ENCODE data around the gene CENPN. TPM values are rescaled to one million over a fixed set of nuclear protein-coding genes. Genes with fewer than 3 reads are reported as not detected.

CENPN gene
- total RNA-seq, 3 donors from 2014 or later, result 3.9 to 9.7 (median 8.2) TPM

GRCh38 chr16:80990577-80990976 lies 16.4 kb upstream of the CENPN start:
- intact Hi-C loops (cut with DNase I; ENCODE audit: low total_unique reads), result no loop called here
- H3K36me3 ChIP-seq, result no peaks in the 10 kb centered on the region
- TF ChIP-seq, protein P1, sequence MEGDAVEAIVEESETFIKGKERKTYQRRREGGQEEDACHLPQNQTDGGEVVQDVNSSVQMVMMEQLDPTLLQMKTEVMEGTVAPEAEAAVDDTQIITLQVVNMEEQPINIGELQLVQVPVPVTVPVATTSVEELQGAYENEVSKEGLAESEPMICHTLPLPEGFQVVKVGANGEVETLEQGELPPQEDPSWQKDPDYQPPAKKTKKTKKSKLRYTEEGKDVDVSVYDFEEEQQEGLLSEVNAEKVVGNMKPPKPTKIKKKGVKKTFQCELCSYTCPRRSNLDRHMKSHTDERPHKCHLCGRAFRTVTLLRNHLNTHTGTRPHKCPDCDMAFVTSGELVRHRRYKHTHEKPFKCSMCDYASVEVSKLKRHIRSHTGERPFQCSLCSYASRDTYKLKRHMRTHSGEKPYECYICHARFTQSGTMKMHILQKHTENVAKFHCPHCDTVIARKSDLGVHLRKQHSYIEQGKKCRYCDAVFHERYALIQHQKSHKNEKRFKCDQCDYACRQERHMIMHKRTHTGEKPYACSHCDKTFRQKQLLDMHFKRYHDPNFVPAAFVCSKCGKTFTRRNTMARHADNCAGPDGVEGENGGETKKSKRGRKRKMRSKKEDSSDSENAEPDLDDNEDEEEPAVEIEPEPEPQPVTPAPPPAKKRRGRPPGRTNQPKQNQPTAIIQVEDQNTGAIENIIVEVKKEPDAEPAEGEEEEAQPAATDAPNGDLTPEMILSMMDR (IDR thresholded peaks at IDR 0.05), result no peak
- TF ChIP-seq POLR2A (IDR thresholded peaks at IDR 0.05) (no peak), POLR2AphosphoS5 (IDR thresholded peaks at IDR 0.05) (no peak)
- H3K4me1 ChIP-seq, result no peaks in the 10 kb centered on the region
- no peak overlapping the region for H3K4me3 ChIP-seq
- H3K9me3 ChIP-seq, result no peaks in the 10 kb centered on the region
- DNase-seq (ENCODE audit: low spot score in 2 of 2), result no peak
- H3K27ac ChIP-seq, result no peak overlapping the region
- no peaks in the 10 kb centered on the region for H3K27me3 ChIP-seq

DNA sequence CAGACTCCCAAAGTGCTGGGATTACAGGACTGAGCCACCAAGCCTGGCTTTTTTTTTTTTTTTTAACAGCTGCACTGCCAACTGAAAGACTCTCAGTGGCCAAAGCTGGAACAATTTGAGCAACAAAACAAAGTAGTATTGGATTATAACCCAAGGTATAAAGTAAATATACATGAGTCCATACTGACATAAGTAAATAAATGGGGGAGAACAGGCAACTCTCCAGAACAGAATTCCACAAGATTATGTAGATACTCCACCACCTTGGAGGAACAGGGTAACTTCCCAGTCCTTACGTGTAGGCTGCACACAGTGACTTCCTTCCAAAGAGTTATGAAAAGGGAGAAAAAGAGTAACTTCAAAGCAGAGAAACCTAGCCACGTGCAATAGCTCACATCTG lies 16.0 kb upstream of the CENPN start:
- intact Hi-C loops (cut with DNase I; ENCODE audit: low total_unique reads), result no loop called here

DNA sequence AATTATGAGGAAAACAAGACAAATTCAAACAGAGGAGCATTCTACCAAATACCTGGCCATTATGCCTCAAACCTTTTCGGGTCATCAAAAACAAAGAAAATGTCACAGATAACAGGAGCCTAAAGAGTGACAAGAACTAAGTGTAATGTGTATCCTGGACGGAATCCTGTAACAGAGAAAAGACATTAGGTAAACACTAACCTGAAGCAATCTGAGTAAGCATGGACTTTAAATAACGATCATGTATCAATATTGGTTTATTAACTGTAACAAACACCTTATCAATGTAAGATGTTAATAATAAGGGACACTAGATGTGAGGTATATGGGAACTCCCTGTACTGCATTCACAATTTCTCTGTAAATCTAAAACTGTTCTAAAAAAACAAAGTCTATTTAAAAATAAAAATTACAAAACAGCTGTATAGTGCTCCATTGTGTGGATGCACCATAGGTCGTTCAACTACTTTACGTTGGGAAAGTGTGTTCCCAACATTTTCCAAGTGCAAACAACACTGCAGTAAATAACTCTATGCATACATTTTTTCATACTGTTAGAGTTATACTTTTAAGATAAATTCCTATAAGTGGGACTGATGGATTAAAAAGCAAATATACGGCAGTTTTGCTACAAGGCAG lies 15.1 kb upstream of the CENPN start:
- Histone ChIP-seq H3K27ac (no peak overlapping the region), H3K9me3 (no peaks in the 10 kb centered on the region), H3K4me3 (no peak overlapping the region), H3K27me3 (no peaks in the 10 kb centered on the region), H3K4me1 (no peaks in the 10 kb centered on the region), H3K36me3 (no peaks in the 10 kb centered on the region)
- intact Hi-C loops (cut with DNase I; ENCODE audit: low total_unique reads), result no loop called here
- no peak for TF ChIP-seq POLR2A (IDR thresholded peaks at IDR 0.05)
- TF ChIP-seq, protein P1 (IDR thresholded peaks at IDR 0.05), result no peak
- no peak for TF ChIP-seq POLR2AphosphoS5 (IDR thresholded peaks at IDR 0.05)
- no peak for DNase-seq (ENCODE audit: low spot score in 2 of 2)

More for the DNA sequence above, 16.0 kb upstream of the CENPN start:
- no peaks in the 10 kb centered on the region for H3K36me3 ChIP-seq
- H3K4me3 ChIP-seq, result no peak overlapping the region
- H3K27ac ChIP-seq, result no peak overlapping the region
- no peak for DNase-seq (ENCODE audit: low spot score in 2 of 2)
- H3K4me1 ChIP-seq, result no peaks in the 10 kb centered on the region
- TF ChIP-seq POLR2A (IDR thresholded peaks at IDR 0.05) (no peak), POLR2AphosphoS5 (IDR thresholded peaks at IDR 0.05) (no peak)
- TF ChIP-seq, protein P1 (IDR thresholded peaks at IDR 0.05), result no peak
- no peaks in the 10 kb centered on the region for H3K9me3 ChIP-seq
- H3K27me3 ChIP-seq, result no peaks in the 10 kb centered on the region

DNA sequence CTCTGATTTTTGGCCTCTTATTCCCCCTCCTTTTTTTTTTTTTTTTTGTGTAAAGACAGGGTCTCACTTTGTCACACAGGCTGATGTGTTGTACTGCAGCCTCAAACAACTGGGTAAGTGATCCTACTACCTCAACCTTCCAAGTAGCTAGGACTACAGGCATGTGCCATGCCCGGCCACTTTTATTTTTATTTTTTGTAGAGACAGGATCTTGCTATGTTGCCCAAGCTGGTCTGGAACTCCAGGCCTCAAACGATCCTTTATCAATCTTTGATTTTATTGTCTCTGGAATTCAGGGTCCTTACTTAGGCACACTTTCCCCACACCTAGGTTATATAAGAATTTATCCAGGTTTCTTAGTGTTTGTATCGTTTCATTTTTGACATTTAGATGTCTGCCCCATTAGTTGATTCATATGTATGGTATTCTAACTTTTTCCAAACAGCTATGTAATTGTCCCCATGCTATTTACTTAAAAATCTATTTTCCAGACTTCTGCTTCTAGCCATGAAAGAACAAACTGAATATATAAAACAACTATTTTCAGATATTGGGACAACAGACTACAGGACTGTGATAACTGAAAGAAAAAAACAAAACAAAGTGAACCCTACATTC lies 14.2 kb upstream of the CENPN start:
- H3K9me3 ChIP-seq, result no peaks in the 10 kb centered on the region
- H3K4me3 ChIP-seq, result no peak overlapping the region
- TF ChIP-seq POLR2A (IDR thresholded peaks at IDR 0.05) (no peak), POLR2AphosphoS5 (IDR thresholded peaks at IDR 0.05) (no peak)
- TF ChIP-seq, protein P1 (IDR thresholded peaks at IDR 0.05), result no peak
- no peak overlapping the region for H3K27ac ChIP-seq
- no peaks in the 10 kb centered on the region for H3K4me1 ChIP-seq
- no peak for DNase-seq (ENCODE audit: low spot score in 2 of 2)
- intact Hi-C loops (cut with DNase I; ENCODE audit: low total_unique reads), result no loop called here
- no peaks in the 10 kb centered on the region for H3K27me3 ChIP-seq
- no peaks in the 10 kb centered on the region for H3K36me3 ChIP-seq

GRCh38 chr16:80993307-80993706 lies 13.7 kb upstream of the CENPN start:
- TF ChIP-seq POLR2A (IDR thresholded peaks at IDR 0.05), result no peak
- H3K27ac ChIP-seq, result no peak overlapping the region
- H3K27me3 ChIP-seq, result no peaks in the 10 kb centered on the region
- no peak for DNase-seq (ENCODE audit: low spot score in 2 of 2)
- no peak overlapping the region for H3K4me3 ChIP-seq
- no peaks in the 10 kb centered on the region for H3K36me3 ChIP-seq
- no peaks in the 10 kb centered on the region for H3K4me1 ChIP-seq
- no peaks in the 10 kb centered on the region for H3K9me3 ChIP-seq
- intact Hi-C loops (cut with DNase I; ENCODE audit: low total_unique reads), result no loop called here

Measured in breast epithelium (tissue), 4 donors.